ENCODE results near the gene ADIPOQ. TPM values are rescaled to one million over a fixed set of nuclear protein-coding genes. Genes with fewer than 3 reads are reported as not detected.
"Not testable (repeated sequence)": the region's sequence is repeated elsewhere in the genome, so short reads cannot be mapped to it uniquely, and the experiment has no call there.

Gene ADIPOQ
- total RNA-seq, 1 donor from 2014 or later = 0.15 TPM

GRCh38 chr3:186854146-186854545 lies 11.6 kb downstream of the ADIPOQ start:
- Mint-ChIP-seq H3K4me3 (ENCODE audit: unreplicated experiment) (no peak overlapping the region), H3K36me3 (ENCODE audit: unreplicated experiment) (no peaks in the 10 kb centered on the region), H3K27me3 (ENCODE audit: unreplicated experiment) (no peaks in the 10 kb centered on the region), H3K9me3 (ENCODE audit: unreplicated experiment) (peaks cover 1% of the 10 kb centered on the region), H3K27ac (ENCODE audit: unreplicated experiment) (no peak overlapping the region), H3K4me1 (ENCODE audit: low read depth, unreplicated experiment) (no peaks in the 10 kb centered on the region)
- DNase-seq = no peak
- no peak for TF ChIP-seq CTCF (IDR thresholded peaks at IDR 0.05; ENCODE audit: partially characterized antibody, unreplicated experiment)

DNA sequence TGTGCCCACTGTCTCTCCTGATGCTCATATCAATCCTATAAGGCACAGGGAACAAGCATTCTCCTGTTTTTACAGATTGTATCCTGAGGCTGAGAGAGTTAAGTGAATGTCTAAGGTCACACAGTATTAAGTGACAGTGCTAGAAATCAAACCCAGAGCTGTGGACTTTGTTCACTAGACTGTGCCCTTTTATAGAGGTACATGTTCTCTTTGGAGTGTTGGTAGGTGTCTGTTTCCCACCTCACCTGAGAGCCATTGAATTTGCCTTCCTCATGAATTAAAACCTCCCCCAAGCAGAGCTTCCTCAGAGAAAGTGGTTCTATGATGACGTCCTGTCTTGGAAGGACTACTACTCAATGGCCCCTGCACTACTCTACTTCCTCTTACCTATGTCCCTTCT lies 12.4 kb downstream of the ADIPOQ start:
- TF ChIP-seq CTCF (IDR thresholded peaks at IDR 0.05; ENCODE audit: partially characterized antibody, unreplicated experiment) = no peak
- no peak overlapping the region for H3K4me3 Mint-ChIP-seq (ENCODE audit: unreplicated experiment)
- H3K27me3 Mint-ChIP-seq (ENCODE audit: unreplicated experiment) = peaks cover 1% of the 10 kb centered on the region
- no peak overlapping the region for H3K27ac Mint-ChIP-seq (ENCODE audit: unreplicated experiment)
- H3K4me1 Mint-ChIP-seq (ENCODE audit: low read depth, unreplicated experiment) = no peaks in the 10 kb centered on the region
- H3K9me3 Mint-ChIP-seq (ENCODE audit: unreplicated experiment) = peaks cover 3% of the 10 kb centered on the region
- H3K36me3 Mint-ChIP-seq (ENCODE audit: unreplicated experiment) = peaks cover 4% of the 10 kb centered on the region
- DNase-seq = no peak

DNA sequence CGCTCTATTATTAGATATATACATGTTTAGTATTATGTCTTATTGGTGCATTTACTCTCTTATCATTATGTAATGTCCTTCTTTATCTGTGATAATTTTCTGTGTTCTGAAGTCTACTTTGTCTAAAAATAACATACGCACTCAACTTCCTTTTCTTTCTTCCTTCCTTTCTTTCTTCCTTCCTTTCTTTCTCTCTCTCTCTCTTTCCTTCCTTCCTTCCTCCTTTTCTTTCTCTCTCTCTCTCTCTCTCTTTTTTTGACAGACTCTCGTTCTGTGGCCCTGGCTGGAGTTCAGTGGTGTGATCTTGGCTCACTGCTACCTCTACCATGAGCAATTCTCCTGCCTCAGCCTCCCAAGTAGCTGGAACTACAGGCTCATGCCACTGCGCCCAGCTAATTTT lies 15.2 kb downstream of the ADIPOQ start:
- DNase-seq = no peak
- Mint-ChIP-seq H3K4me3 (ENCODE audit: unreplicated experiment) (no peak overlapping the region), H3K36me3 (ENCODE audit: unreplicated experiment) (peaks cover 4% of the 10 kb centered on the region), H3K27me3 (ENCODE audit: unreplicated experiment) (peaks cover 1% of the 10 kb centered on the region), H3K4me1 (ENCODE audit: low read depth, unreplicated experiment) (no peaks in the 10 kb centered on the region), H3K27ac (ENCODE audit: unreplicated experiment) (no peak overlapping the region), H3K9me3 (ENCODE audit: unreplicated experiment) (peaks cover 2% of the 10 kb centered on the region)
- TF ChIP-seq CTCF (IDR thresholded peaks at IDR 0.05; ENCODE audit: partially characterized antibody, unreplicated experiment) = no peak

DNA sequence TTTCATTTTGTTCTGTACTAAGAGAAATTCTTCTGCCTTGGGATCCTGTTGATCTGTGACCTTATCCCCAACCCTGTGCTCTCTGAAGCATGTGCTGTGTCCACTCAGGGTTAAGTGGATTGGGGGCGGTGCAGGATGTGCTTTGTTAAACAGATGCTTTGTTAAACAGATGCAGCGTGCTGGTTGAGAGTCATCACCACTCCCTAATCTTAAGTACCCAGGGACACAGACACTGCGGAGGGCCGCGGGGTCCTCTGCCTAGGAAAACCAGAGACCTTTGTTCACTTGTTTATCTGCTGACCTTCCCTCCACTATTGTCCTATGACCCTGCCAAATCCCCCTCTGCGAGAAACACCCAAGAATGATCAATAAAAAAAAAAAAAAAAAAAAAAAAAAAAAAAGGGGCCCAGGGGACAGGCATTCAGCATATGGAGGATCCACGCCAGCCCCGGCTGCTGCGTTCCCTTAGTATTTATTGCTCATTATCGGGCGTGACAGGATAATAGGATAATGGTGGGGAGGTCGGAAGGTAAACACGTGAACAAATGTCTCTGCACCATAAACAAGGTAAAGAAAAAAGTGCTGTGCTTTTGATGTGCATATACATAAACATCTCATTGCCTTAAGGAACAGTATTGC lies 22.8 kb downstream of the ADIPOQ start:
- H3K27me3 Mint-ChIP-seq (ENCODE audit: unreplicated experiment); H3K4me3 Mint-ChIP-seq (ENCODE audit: unreplicated experiment); H3K36me3 Mint-ChIP-seq (ENCODE audit: unreplicated experiment); H3K4me1 Mint-ChIP-seq (ENCODE audit: low read depth, unreplicated experiment); H3K27ac Mint-ChIP-seq (ENCODE audit: unreplicated experiment); DNase-seq; H3K9me3 Mint-ChIP-seq (ENCODE audit: unreplicated experiment): not testable (repeated sequence)

- not testable (repeated sequence) for H3K4me1 Mint-ChIP-seq (ENCODE audit: low read depth, unreplicated experiment); H3K27ac Mint-ChIP-seq (ENCODE audit: unreplicated experiment); H3K27me3 Mint-ChIP-seq (ENCODE audit: unreplicated experiment); H3K36me3 Mint-ChIP-seq (ENCODE audit: unreplicated experiment); DNase-seq; H3K4me3 Mint-ChIP-seq (ENCODE audit: unreplicated experiment); H3K9me3 Mint-ChIP-seq (ENCODE audit: unreplicated experiment)
These were observed 23.6 kb downstream of the ADIPOQ start for GRCh38 chr3:186866095-186866494.

- H3K4me3 Mint-ChIP-seq (ENCODE audit: unreplicated experiment) = no peak overlapping the region
- no peaks in the 10 kb centered on the region for H3K9me3 Mint-ChIP-seq (ENCODE audit: unreplicated experiment)
- no peak for DNase-seq
- no peaks in the 10 kb centered on the region for H3K27me3 Mint-ChIP-seq (ENCODE audit: unreplicated experiment)
- no peaks in the 10 kb centered on the region for H3K4me1 Mint-ChIP-seq (ENCODE audit: low read depth, unreplicated experiment)
- TF ChIP-seq CTCF (IDR thresholded peaks at IDR 0.05; ENCODE audit: partially characterized antibody, unreplicated experiment) = no peak
- H3K27ac Mint-ChIP-seq (ENCODE audit: unreplicated experiment) = no peak overlapping the region
- H3K36me3 Mint-ChIP-seq (ENCODE audit: unreplicated experiment) = peaks cover 4% of the 10 kb centered on the region
These were observed 27.0 kb downstream of the ADIPOQ start for GRCh38 chr3:186869253-186870100.

All from glutamatergic neuron (in vitro differentiated cells).